Esophagus muscularis mucosa (tissue), 4 donors: Measurements from ENCODE around the gene PRR5L. TPM values are rescaled to one million over a fixed set of nuclear protein-coding genes. Genes with fewer than 3 reads are reported as not detected.

ENCODE experiments used
- DNase-seq: peaks from one replicate; pipeline ENCODE4 v3.0.0-alpha.2; 2017; ENCODE audit errors: extremely low spot score
- H3K27ac ChIP-seq, 4 donors: fragments of 200-600 bp; sonication (generic); replicated peaks in 1 of 4; 1 replicate in 3 of 4; 2 replicates in 1 of 4; pipeline ENCODE4 v1.5.1; 2016 to 2019; ENCODE audit warnings: mild to moderate bottlenecking in 1 of 4
- H3K27me3 ChIP-seq, 4 donors: fragments of 200-600 bp; sonication (generic); one replicate each; pipeline versions ENCODE4 v1.5.1 to v1.6.0; 2016 to 2019
- H3K36me3 ChIP-seq, 4 donors: fragments of 200-600 bp; sonication (generic); one replicate each; pipeline ENCODE4 v1.5.1; 2016 to 2019
- H3K4me1 ChIP-seq, 4 donors: fragments of 200-600 bp; sonication (generic); one replicate each; pipeline ENCODE4 v1.5.1; 2016 to 2019
- H3K4me3 ChIP-seq, 4 donors: fragments of 200-600 bp; sonication (generic); 1 replicate in 2 of 4; 2 replicates in 2 of 4; pipeline ENCODE4 v1.5.1; 2016 to 2019; ENCODE audit warnings: mild to moderate bottlenecking in 4 of 4, moderate library complexity in 1 of 4
- H3K9me3 ChIP-seq, 4 donors: fragments of 200-600 bp; sonication (generic); 1 replicate in 3 of 4; 2 replicates in 1 of 4; pipeline ENCODE4 v1.5.1; 2016 to 2019
- EP300 ChIP-seq: sonication (generic); formaldehyde crosslinking; IDR thresholded peaks from one replicate; pipeline ENCODE4 v1.6.1; 2017; ENCODE audit warnings: antibody characterized with exemption
- POLR2A ChIP-seq: fragments of 450-650 bp; IDR thresholded peaks from one replicate; pipeline ENCODE4 v1.6.1; 2017; ENCODE audit warnings: antibody characterized with exemption, moderate library complexity, mild to moderate bottlenecking, low read depth
- POLR2AphosphoS5 ChIP-seq, 2 donors: sonication (generic); formaldehyde crosslinking; IDR thresholded peaks; one replicate each; pipeline ENCODE4 v1.6.1; 2017; ENCODE audit warnings: antibody characterized with exemption in 2 of 2
- WGBS: methylation state at CpG from one replicate; pipeline ENCODE4 v1.1.5; 2018; 5-methylcytosine and 5-hydroxymethylcytosine counted together
- intact Hi-C: fragments of 100-400 bp; cut with DNase I; formaldehyde crosslinking; loops from one replicate; pipeline ENCODE4 v1.15.1; 2023
- total RNA-seq, 4 donors: library from RNA; depleted of rRNA; stranded (reverse); fragments of >200 nt; gene quantifications; one replicate each; pipeline versions ENCODE4 v1.1.0 to v1.2.1, GENCODE V29; 2016
- TF ChIP-seq, protein P1 (sequence below), 3 experiments: fragments of 200-600 bp in 2 of 3; fragments of 450-650 bp in 1 of 3; sonication (generic) in 2 of 3; IDR thresholded peaks; one replicate each; pipeline ENCODE4 v1.5.1; 2017 to 2019; ENCODE audit warnings: antibody characterized with exemption in 3 of 3, mild to moderate bottlenecking in 2 of 3, moderate library complexity in 1 of 3

The PRR5L gene
- total RNA-seq, 4 donors from 2014 or later, result 1.7 to 9.6 (median 3.1) TPM

DNA sequence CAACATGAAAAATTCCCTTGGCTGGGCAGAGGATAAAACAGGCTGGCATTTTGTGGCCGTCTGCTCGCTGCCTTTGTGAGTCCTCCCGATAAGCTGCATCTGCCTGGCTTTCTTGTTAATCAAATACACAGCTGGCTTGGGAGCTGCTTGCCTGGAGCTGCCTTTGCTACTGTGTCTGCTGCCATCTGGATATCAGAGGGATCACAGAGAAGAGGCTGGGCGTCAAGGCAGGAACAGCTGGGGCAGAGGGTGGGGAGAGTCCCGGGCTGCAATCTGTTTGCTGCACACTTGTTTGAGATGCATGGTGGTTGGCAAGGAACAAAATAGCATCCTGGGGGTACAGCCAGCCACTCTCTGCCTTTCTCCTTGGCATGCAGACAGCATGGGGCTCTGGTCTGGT is 42.9 kb upstream of the PRR5L start:
- 51% methylated on average over 5 of the region's 5 CpGs for WGBS
- Histone ChIP-seq H3K4me1 (no peaks in the 10 kb centered on the region), H3K4me3 (no peak overlapping the region), H3K27ac (no peak overlapping the region), H3K36me3 (no peaks in the 10 kb centered on the region), H3K27me3 (peaks cover 0 to 12% (median 0%) of the 10 kb centered on the region in 4 donors), H3K9me3 (peaks cover 0 to 18% (median 6%) of the 10 kb centered on the region in 4 donors)
- DNase-seq, result no peak
- TF ChIP-seq POLR2A (no peak), EP300 (no peak), POLR2AphosphoS5 (IDR thresholded peaks at IDR 0.05) (no peak)
- TF ChIP-seq, protein P1, sequence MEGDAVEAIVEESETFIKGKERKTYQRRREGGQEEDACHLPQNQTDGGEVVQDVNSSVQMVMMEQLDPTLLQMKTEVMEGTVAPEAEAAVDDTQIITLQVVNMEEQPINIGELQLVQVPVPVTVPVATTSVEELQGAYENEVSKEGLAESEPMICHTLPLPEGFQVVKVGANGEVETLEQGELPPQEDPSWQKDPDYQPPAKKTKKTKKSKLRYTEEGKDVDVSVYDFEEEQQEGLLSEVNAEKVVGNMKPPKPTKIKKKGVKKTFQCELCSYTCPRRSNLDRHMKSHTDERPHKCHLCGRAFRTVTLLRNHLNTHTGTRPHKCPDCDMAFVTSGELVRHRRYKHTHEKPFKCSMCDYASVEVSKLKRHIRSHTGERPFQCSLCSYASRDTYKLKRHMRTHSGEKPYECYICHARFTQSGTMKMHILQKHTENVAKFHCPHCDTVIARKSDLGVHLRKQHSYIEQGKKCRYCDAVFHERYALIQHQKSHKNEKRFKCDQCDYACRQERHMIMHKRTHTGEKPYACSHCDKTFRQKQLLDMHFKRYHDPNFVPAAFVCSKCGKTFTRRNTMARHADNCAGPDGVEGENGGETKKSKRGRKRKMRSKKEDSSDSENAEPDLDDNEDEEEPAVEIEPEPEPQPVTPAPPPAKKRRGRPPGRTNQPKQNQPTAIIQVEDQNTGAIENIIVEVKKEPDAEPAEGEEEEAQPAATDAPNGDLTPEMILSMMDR (IDR thresholded peaks at IDR 0.05), result no peak
- intact Hi-C loops, result no loop called here

DNA sequence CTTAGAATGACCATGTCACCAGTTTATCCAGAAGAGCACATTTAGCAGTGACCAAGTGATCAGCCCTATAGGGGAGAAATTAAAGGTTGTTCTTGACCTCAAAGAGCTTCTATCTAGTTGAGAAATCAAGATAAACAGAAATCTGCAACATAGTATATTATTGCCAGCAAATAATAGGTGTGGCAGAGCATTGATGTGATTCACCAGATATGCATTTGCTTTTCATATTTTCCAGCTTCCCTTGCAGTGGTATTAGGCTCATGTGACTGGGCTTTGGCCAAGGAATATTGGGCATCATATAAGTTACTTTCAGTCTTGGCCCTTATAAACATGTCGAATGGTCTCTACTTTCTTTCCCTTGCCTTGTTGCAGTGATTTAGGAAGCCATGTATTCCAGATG is 41.4 kb upstream of the PRR5L start:
- Histone ChIP-seq H3K4me1 (peaks cover 0 to 7% (median 7%) of the 10 kb centered on the region in 4 donors), H3K27ac (no peak overlapping the region), H3K27me3 (peaks cover 0 to 24% (median 0%) of the 10 kb centered on the region in 4 donors), H3K9me3 (peaks cover 0 to 18% (median 6%) of the 10 kb centered on the region in 4 donors), H3K36me3 (no peaks in the 10 kb centered on the region), H3K4me3 (no peak overlapping the region)
- no peak for TF ChIP-seq EP300
- TF ChIP-seq POLR2AphosphoS5 (IDR thresholded peaks at IDR 0.05), result no peak
- TF ChIP-seq POLR2A, result no peak
- TF ChIP-seq, protein P1 (IDR thresholded peaks at IDR 0.05), result no peak
- DNase-seq, result no peak
- 76% methylated on average over 1 of the region's 1 CpG for WGBS
- intact Hi-C loops, result no loop called here

DNA sequence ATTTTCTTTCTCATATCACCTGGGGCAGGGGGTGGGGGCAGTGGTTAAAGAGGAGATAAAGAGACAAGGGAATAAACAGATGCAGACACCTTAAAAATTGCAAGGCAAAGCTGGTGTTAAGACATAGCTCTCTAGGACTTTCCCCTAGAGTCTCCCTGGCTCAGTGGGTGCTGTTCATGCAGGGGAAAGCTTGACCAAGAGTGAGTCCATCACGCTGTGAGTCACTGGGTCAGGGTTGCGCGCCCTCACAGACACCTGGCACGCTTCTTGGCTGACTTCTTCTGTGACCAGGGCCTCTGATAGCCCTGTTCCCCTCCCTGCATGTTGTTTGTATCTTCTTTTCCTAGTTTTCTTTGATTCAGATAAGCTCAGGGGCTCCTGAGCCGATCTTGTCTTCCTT is 38.7 kb upstream of the PRR5L start:
- Histone ChIP-seq H3K9me3 (peaks cover 0 to 8% (median 0%) of the 10 kb centered on the region in 4 donors), H3K27ac (no peak overlapping the region), H3K4me3 (no peak overlapping the region), H3K27me3 (peaks cover 0 to 31% (median 0%) of the 10 kb centered on the region in 4 donors), H3K4me1 (peaks cover 0 to 7% (median 7%) of the 10 kb centered on the region in 4 donors), H3K36me3 (no peaks in the 10 kb centered on the region)
- TF ChIP-seq POLR2A, result no peak
- TF ChIP-seq, protein P1 (IDR thresholded peaks at IDR 0.05), result no peak
- no peak for TF ChIP-seq POLR2AphosphoS5 (IDR thresholded peaks at IDR 0.05)
- TF ChIP-seq EP300, result no peak
- intact Hi-C loops, result no loop called here
- DNase-seq, result no peak
- WGBS, result 84% methylated on average over 5 of the region's 5 CpGs

DNA sequence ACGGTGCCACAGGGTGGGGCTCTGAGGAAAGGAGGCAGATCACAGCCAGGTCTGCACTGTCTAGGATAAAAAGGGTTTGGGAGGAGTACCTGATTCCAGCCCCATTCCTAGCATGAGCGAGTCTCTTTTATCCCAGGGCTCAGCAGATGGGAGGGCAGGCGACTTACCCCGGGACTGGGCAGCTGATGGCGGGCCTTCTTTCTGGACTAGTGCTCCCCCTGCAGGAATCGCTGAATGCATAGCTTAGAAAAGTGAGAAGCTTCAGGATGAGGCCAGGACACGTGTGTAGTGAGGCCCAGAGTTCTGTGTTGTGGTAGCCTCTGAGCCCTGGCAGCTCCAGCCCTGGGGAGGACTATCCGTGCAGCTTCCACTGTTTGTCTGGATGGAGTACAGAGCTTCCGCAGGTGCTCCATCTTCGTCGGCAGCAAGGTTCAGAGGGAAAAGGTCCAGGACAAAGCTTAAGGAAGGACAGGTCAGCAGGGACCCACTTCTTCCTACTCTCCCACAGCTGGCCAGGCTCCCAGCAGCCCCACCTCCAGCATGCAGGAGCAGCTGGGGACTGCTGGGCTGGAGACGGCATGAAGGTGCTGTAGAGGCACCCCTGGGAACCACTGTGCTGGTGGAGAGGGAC is 37.2 kb upstream of the PRR5L start:
- no peak for DNase-seq
- no peak for TF ChIP-seq POLR2A
- TF ChIP-seq, protein P1 (IDR thresholded peaks at IDR 0.05), result peak; percentile 33 to 52 (median 39)
- intact Hi-C loops, result no loop called here
- Histone ChIP-seq H3K9me3 (peaks cover 0 to 8% (median 0%) of the 10 kb centered on the region in 4 donors), H3K4me1 (peaks cover 0 to 7% (median 7%) of the 10 kb centered on the region in 4 donors), H3K27me3 (peaks cover 0 to 35% (median 0%) of the 10 kb centered on the region in 4 donors), H3K36me3 (no peaks in the 10 kb centered on the region), H3K4me3 (no peak overlapping the region), H3K27ac (no peak overlapping the region)
- 48% methylated on average over 12 of the region's 12 CpGs for WGBS
